IgD-negative memory B cell (primary cell): Measurements from ENCODE around the gene GNAQ. TPM values are rescaled to one million over a fixed set of nuclear protein-coding genes. Genes with fewer than 3 reads are reported as not detected.

Experiments
- H3K27ac Mint-ChIP-seq, 3 donors: one replicate each; pipeline ENCODE4 v1.8.0; 2020 to 2022; ENCODE audit warnings: mild to moderate bottlenecking in 3 of 3, mixed read lengths in 3 of 3, moderate library complexity in 1 of 3
- H3K27me3 Mint-ChIP-seq: one replicate; pipeline ENCODE4 v1.8.0; 2021; ENCODE audit warnings: mixed read lengths
- H3K36me3 Mint-ChIP-seq: one replicate; pipeline ENCODE4 v1.8.0; 2020; ENCODE audit warnings: mild to moderate bottlenecking, mixed read lengths
- H3K4me1 Mint-ChIP-seq, 3 donors: one replicate each; pipeline ENCODE4 v1.8.0; 2020 to 2022; ENCODE audit warnings: mixed read lengths in 3 of 3, mild to moderate bottlenecking in 1 of 3
- H3K4me3 Mint-ChIP-seq, 4 donors: one replicate each; pipeline ENCODE4 v1.8.0; 2020 to 2022; ENCODE audit warnings: mild to moderate bottlenecking in 4 of 4, mixed read lengths in 4 of 4, moderate library complexity in 3 of 4
- H3K9me3 Mint-ChIP-seq, 3 donors: one replicate each; pipeline ENCODE4 v1.8.0; 2020 to 2021; ENCODE audit warnings: mixed read lengths in 3 of 3, mild to moderate bottlenecking in 1 of 3
- polyA plus RNA-seq: library from polyadenylated mRNA; unstranded; fragments of 300-500 nt; fragmentation: Illumina TruSeq; gene quantifications from one replicate; pipeline ENCODE4 v1.2.3, GENCODE V29; 2021

Gene GNAQ
- polyA plus RNA-seq, 1 donor from 2014 or later: 0.39 TPM

DNA sequence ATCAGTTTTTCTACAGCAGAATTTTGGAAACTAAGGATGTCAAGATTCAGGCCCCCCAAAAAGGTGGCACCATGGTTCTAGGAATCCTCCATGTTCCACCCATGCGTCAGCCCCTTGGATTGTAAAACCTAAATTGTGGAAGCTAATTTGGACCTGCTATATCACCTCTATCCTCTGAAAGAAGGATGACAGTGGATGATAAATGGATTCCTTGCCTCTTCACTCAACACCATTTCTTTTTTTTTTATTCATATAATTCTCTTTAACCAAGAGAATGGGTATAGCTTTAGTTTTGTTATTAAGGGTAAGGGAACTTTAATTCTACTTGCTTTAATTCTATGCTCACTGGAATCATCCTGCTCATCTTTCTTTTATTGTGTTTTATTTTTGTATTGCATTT lies 71.8 kb downstream of the GNAQ start:
- peaks cover 0 to 1% (median 0%) of the 10 kb centered on the region in 3 donors for H3K4me1 Mint-ChIP-seq
- H3K27me3 Mint-ChIP-seq: peaks cover 20% of the 10 kb centered on the region
- H3K27ac Mint-ChIP-seq: no peak overlapping the region
- H3K4me3 Mint-ChIP-seq: no peak overlapping the region
- peaks cover 0 to 3% (median 3%) of the 10 kb centered on the region in 3 donors for H3K9me3 Mint-ChIP-seq
- no peaks in the 10 kb centered on the region for H3K36me3 Mint-ChIP-seq

DNA sequence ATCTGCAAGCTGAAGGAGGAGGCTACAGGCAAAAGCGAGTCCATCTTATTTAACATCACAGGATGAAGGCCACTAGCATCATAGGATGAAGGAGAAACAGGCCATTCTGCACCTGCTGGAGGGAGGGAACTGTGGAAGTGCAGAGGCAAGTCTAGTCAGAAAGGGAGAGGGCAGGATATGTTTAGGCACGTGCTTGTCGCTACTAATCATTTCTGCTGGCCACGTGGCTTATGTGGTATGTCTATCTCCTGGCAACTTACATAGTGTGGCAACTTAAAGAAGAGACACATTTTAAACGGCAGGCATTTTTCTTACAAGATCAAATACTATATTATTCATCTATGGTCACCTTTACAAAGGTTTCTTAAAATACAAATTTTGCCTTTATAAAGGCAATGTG lies 74.0 kb downstream of the GNAQ start:
- Mint-ChIP-seq H3K4me3 (no peak overlapping the region), H3K9me3 (no peaks in the 10 kb centered on the region), H3K4me1 (peaks cover 0 to 3% (median 0%) of the 10 kb centered on the region in 3 donors), H3K27ac (no peak overlapping the region), H3K36me3 (no peaks in the 10 kb centered on the region), H3K27me3 (peaks cover 15% of the 10 kb centered on the region)

DNA sequence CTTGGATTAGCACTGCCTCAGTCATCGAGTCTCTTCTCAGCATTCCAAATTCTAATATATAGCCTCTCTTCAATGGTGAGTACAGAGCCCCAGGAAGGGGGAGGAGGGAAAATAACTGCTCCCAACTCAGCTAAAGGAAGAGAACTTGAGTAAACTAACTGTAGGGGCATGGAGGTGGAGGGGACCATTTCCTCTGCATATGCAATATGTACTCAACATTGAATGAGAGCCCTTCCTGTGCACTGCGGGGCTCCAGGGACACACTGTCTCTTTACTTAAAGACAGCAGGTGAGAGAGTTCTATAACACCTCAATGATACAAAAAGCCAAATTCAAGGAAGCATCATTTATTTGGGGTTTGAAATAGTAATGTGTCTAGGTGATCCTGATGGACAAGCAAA lies 75.1 kb downstream of the GNAQ start:
- Mint-ChIP-seq H3K9me3 (no peaks in the 10 kb centered on the region), H3K4me3 (no peak overlapping the region), H3K27ac (no peak overlapping the region), H3K36me3 (no peaks in the 10 kb centered on the region), H3K4me1 (peaks cover 0 to 3% (median 0%) of the 10 kb centered on the region in 3 donors), H3K27me3 (peaks cover 14% of the 10 kb centered on the region)

- no peak overlapping the region for H3K27ac Mint-ChIP-seq
- H3K4me1 Mint-ChIP-seq: peaks cover 10 to 12% (median 11%) of the 10 kb centered on the region in 3 donors
- H3K36me3 Mint-ChIP-seq: no peaks in the 10 kb centered on the region
- H3K27me3 Mint-ChIP-seq: peaks cover 14% of the 10 kb centered on the region
- H3K9me3 Mint-ChIP-seq: no peaks in the 10 kb centered on the region
- no peak overlapping the region for H3K4me3 Mint-ChIP-seq
These were observed 77.0 kb downstream of the GNAQ start for GRCh38 chr9:77954666-77955015.

DNA sequence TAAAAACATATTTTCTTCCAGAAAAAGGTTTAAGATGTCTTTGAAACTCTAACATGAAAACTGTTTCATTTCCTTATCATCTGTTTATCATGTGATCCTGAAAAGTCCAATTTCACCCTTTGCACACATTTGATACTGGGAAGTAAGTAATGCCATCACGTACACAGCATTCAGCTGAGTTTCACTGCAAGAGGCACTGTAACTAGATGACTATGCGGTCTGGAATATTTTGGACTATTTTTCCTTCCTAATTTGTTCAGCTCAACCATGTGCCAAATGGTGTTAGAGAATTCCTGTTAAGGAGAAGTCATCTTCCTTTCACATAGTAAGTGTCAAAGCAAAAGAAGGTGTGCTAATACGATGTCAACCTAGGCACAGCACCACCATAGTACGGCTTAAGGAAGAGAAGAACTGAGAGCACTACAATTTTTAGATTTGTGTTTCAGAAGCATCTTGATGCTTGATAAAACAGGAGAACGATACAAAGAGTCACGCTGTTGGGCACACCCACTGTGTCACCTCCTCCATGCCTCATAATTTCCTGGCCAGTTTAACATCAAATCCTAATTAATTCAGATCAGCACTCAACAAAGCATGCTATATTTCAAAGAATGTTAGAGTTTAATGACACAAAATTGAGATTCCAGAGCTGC lies 77.5 kb downstream of the GNAQ start:
- Mint-ChIP-seq H3K4me3 (no peak overlapping the region), H3K36me3 (no peaks in the 10 kb centered on the region), H3K4me1 (peaks cover 10 to 12% (median 11%) of the 10 kb centered on the region in 3 donors), H3K9me3 (no peaks in the 10 kb centered on the region), H3K27ac (peak overlapping the region in 1 of 3 donors; percentile 41), H3K27me3 (peaks cover 14% of the 10 kb centered on the region)

DNA sequence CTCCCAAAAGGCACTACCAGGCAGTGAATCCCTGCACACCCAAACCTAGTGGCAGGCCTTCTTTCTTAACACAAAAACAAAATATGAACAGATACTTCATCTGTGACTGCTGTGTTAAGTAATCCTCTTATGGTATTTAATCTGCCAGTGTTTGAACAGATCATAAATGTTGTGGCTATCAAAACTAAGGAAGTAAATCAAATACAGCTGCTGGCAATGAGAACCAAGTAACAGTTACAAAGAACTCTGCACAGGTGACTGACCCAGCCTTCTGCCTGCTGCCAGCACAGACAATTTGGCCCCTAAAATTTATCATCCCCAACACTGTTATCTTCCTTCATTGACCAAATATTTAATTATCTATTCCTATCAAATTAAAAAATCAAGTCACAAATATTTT lies 78.0 kb downstream of the GNAQ start:
- Mint-ChIP-seq H3K36me3 (no peaks in the 10 kb centered on the region), H3K27ac (peak overlapping the region in 1 of 3 donors; percentile 41), H3K4me3 (no peak overlapping the region), H3K27me3 (peaks cover 14% of the 10 kb centered on the region), H3K4me1 (peaks cover 10 to 12% (median 11%) of the 10 kb centered on the region in 3 donors), H3K9me3 (no peaks in the 10 kb centered on the region)

DNA sequence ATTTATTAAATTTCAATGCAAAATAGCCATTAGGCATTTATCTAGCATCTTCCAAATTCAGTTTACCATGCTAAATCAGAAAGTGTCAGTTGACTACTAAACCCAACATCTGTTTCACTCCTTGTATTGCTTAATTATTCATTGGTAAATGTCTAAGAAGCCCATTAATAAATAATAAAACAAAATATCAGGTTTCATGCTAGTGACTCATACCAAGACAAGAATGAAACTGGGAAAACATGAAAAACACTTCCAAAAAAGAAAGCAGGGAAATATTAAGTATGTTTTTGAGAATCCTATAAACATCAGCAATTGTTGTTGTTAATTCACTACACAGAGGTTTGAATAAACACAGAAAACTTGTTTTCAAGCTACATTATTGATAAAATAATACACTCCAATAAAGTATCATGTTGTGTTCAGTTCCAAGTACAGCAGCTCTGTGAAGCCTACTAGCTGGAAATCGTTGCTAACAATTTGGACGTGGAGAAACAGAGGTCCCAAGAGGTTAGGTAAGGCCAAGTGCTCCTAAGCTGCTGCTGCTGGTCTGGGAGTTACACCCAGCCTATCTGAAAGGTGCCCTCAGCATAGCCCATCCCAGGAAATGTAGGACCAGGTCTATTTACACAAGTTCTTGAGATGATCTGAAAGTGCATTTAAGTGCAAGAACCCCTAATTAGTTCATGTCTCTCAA lies 78.8 kb downstream of the GNAQ start:
- Mint-ChIP-seq H3K4me3 (no peak overlapping the region), H3K27ac (no peak overlapping the region), H3K4me1 (peaks cover 10 to 11% (median 11%) of the 10 kb centered on the region in 3 donors), H3K9me3 (no peaks in the 10 kb centered on the region), H3K27me3 (peaks cover 11% of the 10 kb centered on the region), H3K36me3 (no peaks in the 10 kb centered on the region)

- peaks cover 10 to 14% (median 11%) of the 10 kb centered on the region in 3 donors for H3K4me1 Mint-ChIP-seq
- H3K27ac Mint-ChIP-seq: no peak overlapping the region
- no peaks in the 10 kb centered on the region for H3K9me3 Mint-ChIP-seq
- no peaks in the 10 kb centered on the region for H3K36me3 Mint-ChIP-seq
- peaks cover 5% of the 10 kb centered on the region for H3K27me3 Mint-ChIP-seq
- H3K4me3 Mint-ChIP-seq: no peak overlapping the region
These were observed 80.2 kb downstream of the GNAQ start for GRCh38 chr9:77951369-77951768.

- H3K36me3 Mint-ChIP-seq: no peaks in the 10 kb centered on the region
- peak overlapping the region in 1 of 3 donors; percentile 31 for H3K27ac Mint-ChIP-seq
- no peaks in the 10 kb centered on the region for H3K9me3 Mint-ChIP-seq
- peak overlapping the region in 1 of 4 donors; percentile 79 for H3K4me3 Mint-ChIP-seq
- peaks cover 12 to 17% (median 14%) of the 10 kb centered on the region in 3 donors for H3K4me1 Mint-ChIP-seq
- H3K27me3 Mint-ChIP-seq: peaks cover 5% of the 10 kb centered on the region
These were observed 81.7 kb downstream of the GNAQ start for GRCh38 chr9:77949751-77950436.

DNA sequence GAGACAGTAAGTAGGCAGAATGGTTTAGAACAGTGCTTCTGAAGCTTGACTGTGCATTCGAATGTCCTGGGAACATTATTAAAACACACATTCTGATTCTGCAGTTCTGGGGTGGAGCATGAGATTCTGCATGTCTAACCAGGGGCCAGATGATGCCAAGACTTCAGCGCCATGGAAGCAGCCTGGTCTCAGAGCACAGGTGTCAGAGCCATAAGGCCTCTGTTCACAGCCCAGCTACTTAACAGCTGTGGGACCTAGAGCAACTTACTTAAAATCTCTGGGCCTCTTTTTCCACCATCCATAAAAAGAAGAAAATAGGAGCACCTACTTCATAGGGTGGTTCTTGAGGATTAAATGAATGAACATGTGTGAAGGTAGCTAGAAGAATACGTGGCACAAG lies 84.0 kb downstream of the GNAQ start:
- Mint-ChIP-seq H3K4me3 (no peak overlapping the region), H3K27ac (no peak overlapping the region)

DNA sequence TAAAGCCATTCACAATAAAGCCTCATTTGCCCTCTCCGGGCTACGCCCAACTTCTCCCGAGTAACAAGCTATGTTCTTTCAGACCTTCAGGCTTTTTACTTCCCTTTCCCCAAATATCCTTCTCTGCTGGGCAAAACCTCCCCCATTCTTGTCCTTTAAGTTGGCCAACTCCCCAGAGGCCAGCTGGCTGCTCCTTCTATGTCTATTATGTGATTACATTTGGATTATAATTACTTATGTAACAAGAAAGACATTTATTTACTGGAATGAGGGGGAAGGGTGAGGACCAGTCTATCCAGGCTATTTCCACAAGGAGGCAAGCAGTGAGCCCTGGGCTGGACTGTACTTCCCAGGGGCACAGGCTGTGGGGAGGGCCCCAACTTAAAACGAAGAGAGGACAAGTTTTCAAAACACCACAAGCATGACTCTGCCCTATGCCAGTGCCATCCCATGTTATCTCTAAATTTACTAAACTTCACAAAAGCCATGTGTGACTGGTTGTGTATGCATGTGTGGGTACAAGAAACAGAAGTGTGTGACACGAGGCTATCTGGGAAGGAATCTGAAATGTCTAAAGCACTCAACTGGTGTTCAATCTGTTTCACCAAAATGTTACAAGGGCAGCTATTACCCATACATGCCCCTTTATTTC lies 84.5 kb downstream of the GNAQ start:
- no peak overlapping the region for H3K27ac Mint-ChIP-seq
- peaks cover 5% of the 10 kb centered on the region for H3K27me3 Mint-ChIP-seq
- peak overlapping the region in 1 of 4 donors; percentile 21 for H3K4me3 Mint-ChIP-seq
- H3K4me1 Mint-ChIP-seq: peaks cover 13 to 17% (median 16%) of the 10 kb centered on the region in 3 donors
- H3K36me3 Mint-ChIP-seq: no peaks in the 10 kb centered on the region
- no peaks in the 10 kb centered on the region for H3K9me3 Mint-ChIP-seq

More for the DNA sequence above, 84.0 kb downstream of the GNAQ start:
- no peaks in the 10 kb centered on the region for H3K9me3 Mint-ChIP-seq
- peaks cover 13 to 17% (median 16%) of the 10 kb centered on the region in 3 donors for H3K4me1 Mint-ChIP-seq
- H3K36me3 Mint-ChIP-seq: no peaks in the 10 kb centered on the region
- H3K27me3 Mint-ChIP-seq: peaks cover 5% of the 10 kb centered on the region

- Mint-ChIP-seq H3K4me3 (peak overlapping the region in 1 of 4 donors; percentile 49), H3K36me3 (no peaks in the 10 kb centered on the region), H3K4me1 (peaks cover 13 to 17% (median 16%) of the 10 kb centered on the region in 3 donors), H3K27ac (no peak overlapping the region), H3K9me3 (no peaks in the 10 kb centered on the region), H3K27me3 (peaks cover 5% of the 10 kb centered on the region)
These were observed 85.3 kb downstream of the GNAQ start for GRCh38 chr9:77946296-77946695.

- no peak overlapping the region for H3K27ac Mint-ChIP-seq
- no peaks in the 10 kb centered on the region for H3K36me3 Mint-ChIP-seq
- peak overlapping the region in 1 of 4 donors; percentile 49 for H3K4me3 Mint-ChIP-seq
- H3K27me3 Mint-ChIP-seq: peaks cover 5% of the 10 kb centered on the region
- peaks cover 13 to 17% (median 16%) of the 10 kb centered on the region in 3 donors for H3K4me1 Mint-ChIP-seq
- no peaks in the 10 kb centered on the region for H3K9me3 Mint-ChIP-seq
These were observed 85.8 kb downstream of the GNAQ start for GRCh38 chr9:77945798-77946197.

GRCh38 chr9:77944556-77945243 lies 86.9 kb downstream of the GNAQ start:
- H3K27me3 Mint-ChIP-seq: no peaks in the 10 kb centered on the region
- H3K9me3 Mint-ChIP-seq: no peaks in the 10 kb centered on the region
- H3K36me3 Mint-ChIP-seq: no peaks in the 10 kb centered on the region
- H3K4me3 Mint-ChIP-seq: no peak overlapping the region
- no peak overlapping the region for H3K27ac Mint-ChIP-seq
- H3K4me1 Mint-ChIP-seq: peaks cover 3 to 8% (median 6%) of the 10 kb centered on the region in 3 donors
